SH-SY5Y (cell line): Measurements from ENCODE around the gene HDAC6.

Experiments used
- GATA2 ChIP-seq: IDR thresholded peaks from 2 replicates; pipeline ENCODE4 v1.6.1; 2011; ENCODE audit warnings: mild to moderate bottlenecking, low read depth, low read length
- GATA3 ChIP-seq: IDR thresholded peaks from 2 replicates; pipeline ENCODE4 v1.6.1; 2011; ENCODE audit warnings: low read depth, mild to moderate bottlenecking, low read length, moderate library complexity

DNA sequence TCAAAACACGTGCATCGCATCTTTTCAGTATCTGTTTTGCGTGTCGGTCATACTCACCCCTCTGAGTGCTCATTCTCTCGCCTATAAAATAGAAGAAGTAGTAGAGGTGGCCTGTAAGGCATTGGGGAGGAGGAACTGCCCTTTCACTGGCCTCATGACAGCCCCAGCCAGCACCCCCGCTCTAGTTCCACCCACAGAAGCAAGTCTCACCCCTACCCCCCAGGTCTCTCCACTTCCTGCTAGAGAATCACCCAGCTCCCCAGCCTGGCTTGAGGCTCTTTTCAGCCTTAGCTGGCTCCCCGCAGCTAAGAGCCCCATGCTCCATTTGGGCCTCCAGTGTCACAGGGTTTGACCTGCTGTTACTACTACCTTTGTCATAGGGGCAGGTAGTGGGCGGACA is 11.8 kb downstream of the HDAC6 start:
- TF ChIP-seq GATA2 (no peak), GATA3 (no peak)
